GM18526 (cell line): ENCODE measurements around the gene ABI1.

Experiments
- POLR2A ChIP-seq: IDR thresholded peaks from 3 replicates; pipeline ENCODE4 v1.6.1; 2011; ENCODE audit not compliant: insufficient read length; ENCODE audit errors: extremely low read depth

ABI1 gene

GRCh38 chr10:26717476-26717875 is 143.3 kb downstream of the ABI1 start:
- TF ChIP-seq POLR2A: no peak

DNA sequence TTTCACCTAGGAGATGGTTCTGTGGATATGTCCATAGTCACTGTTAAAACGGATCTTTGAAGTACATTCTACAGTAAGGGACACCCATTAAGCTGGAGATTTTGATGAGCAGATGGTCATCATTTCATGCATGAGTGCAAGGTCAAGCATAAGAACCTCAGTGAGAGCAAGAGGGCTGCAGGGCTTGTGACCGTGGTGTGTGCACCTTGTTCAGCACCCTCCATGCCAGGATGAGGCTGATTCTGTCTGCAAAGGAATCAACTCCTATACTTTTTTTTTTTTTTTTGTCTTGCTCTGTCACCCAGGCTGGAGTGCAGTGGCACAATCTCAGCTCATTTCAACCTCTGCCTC is 145.6 kb downstream of the ABI1 start:
- TF ChIP-seq POLR2A: no peak

DNA sequence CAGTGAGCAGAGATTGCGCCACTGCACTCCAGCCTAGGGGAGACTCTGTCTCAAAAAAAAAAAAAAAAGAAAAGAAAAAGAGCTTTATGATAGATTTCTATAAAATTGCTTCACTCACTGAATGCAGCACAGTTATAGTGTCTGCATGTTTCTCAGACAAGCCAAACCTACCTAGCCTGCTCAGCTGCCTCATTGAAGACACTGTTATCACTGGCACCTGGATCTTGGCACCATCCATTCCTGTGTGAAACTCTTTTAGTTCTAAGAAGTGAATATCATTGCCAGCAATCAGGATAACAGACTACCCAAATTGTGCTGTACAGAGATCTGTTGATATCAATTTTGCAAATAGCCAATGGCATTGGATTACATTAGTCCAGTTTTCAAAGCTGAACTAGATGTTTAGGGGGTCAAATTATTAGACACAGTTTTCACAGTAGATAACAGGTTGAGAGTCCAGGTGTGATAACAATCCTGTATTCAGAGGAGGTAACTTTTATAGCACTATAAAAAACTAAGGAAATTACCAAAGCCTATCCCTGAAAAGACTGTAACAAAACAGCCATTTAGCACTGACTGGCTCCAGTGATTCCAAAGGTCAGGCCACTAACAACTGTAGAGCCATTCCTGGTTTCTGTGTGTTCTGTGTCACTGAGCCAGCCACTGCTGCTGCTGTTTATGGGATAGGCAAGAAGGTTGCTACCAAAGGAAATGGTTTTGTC is 146.2 kb downstream of the ABI1 start:
- TF ChIP-seq POLR2A: no peak

DNA sequence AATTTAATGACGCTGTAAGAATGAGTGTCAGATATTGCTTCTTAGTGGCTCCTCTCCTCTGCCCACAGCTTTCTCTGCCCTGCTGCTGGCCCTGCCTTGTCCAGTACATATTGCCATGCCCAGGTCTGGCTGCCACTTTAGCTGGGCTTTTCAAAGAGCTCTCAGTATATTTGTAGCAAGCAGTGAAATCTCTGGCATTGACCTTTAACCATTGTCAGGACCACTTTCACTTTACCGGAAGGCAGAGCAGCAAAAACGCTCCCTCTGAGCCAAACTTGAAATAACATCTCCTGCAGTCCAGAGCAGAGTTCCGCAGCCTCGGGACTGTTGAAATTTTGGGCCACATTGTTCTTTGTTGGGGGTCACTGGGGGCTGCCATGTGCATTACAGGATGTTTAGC is 149.4 kb downstream of the ABI1 start:
- TF ChIP-seq POLR2A: no peak

DNA sequence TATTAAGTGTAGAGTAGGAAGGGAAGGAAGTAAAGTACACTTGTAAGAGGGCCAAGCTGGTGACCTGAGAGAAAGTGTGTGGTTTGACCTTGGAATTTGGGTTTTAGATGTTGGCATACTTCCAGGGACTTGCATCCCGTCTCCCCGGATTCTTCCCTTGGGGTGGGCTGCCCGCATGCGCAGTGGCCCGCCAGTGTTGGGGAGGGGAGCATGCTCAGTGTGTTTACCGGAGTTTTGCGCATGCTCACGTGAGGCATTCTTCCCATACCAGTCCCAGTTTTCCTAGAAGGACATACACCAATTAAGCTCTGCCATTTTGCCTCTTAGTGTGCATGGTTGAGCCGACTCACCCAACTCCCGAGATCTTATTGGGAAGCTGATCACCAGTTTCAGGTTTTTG is 153.8 kb downstream of the ABI1 start:
- no peak for TF ChIP-seq POLR2A

GRCh38 chr10:26706206-26706605 is 154.6 kb downstream of the ABI1 start:
- no peak for TF ChIP-seq POLR2A

DNA sequence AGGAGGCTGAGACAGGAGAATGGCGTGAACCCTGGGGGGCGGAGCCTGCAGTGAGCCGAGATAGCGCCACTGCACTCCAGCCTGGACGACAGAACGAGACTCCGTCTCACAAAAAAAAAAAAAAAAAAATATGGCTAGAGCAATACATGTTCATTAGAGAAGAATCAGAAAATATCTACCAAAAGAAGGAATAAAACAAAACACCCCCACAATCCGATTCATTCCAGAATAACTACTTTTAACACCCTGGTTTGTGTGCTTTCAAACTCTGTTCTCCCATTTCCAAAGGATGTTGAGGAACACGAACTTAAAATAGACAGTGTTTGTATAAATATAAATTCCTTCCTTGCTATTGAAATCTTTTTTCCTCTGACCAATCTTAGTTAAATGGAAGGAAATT is 156.8 kb downstream of the ABI1 start:
- no peak for TF ChIP-seq POLR2A

GRCh38 chr10:26703096-26703495 is 157.7 kb downstream of the ABI1 start:
- TF ChIP-seq POLR2A: no peak

- no peak for TF ChIP-seq POLR2A
These were observed 159.7 kb downstream of the ABI1 start for GRCh38 chr10:26700884-26701630.

DNA sequence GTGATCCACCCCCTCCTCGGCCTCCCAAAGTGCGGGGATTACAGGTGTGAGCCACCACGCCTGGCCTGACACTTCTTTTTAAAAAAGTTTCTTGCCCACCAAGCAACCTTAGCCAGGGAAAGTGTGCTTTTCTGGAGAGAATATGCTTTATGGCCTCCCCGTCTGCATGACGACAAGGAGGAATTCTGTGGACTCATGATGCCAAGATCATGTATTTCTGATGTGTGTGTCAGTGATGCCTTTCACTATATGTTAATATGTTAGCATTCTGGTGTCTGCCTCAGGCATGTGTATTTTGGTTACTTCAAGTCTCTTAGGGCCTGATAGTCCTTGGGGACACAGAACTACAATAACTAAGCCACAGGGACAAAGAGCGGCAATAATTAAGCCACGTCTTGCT is 161.1 kb downstream of the ABI1 start:
- no peak for TF ChIP-seq POLR2A

GRCh38 chr10:26698909-26699308 is 161.8 kb downstream of the ABI1 start:
- TF ChIP-seq POLR2A: no peak

GRCh38 chr10:26697922-26698608 is 162.7 kb downstream of the ABI1 start:
- TF ChIP-seq POLR2A: no peak

- TF ChIP-seq POLR2A: peak; percentile 80
These were observed 163.4 kb downstream of the ABI1 start, which contains the start of gene PDSS1 for GRCh38 chr10:26697163-26697921. Gene PDSS1 (plus strand): TSS chr10:26697701. CDS start chr10:26697712, 11 bp downstream.

GRCh38 chr10:26696786-26697162 is 164.0 kb downstream of the ABI1 start:
- no peak for TF ChIP-seq POLR2A
